SU-DHL-6 (cell line): Measurements from ENCODE around the gene PFKFB1.

Experiments
- EZH2phosphoT487 ChIP-seq: fragments of 200-600 bp; sonication (generic), shearing (Covaris generic); conservative IDR thresholded peaks from 2 replicates; pipeline ENCODE4 v1.6.1; 2018; ENCODE audit warnings: mild to moderate bottlenecking, antibody characterized with exemption, low read length, moderate library complexity, mixed read lengths
- TF ChIP-seq, protein P1 (sequence below): fragments of 200-600 bp; sonication (generic); IDR thresholded peaks from one replicate; pipeline ENCODE4 v1.5.1; 2017; ENCODE audit warnings: antibody characterized with exemption, mild to moderate bottlenecking, low read length, moderate library complexity; ENCODE audit not compliant: insufficient read depth, poor library complexity, severe bottlenecking

DNA sequence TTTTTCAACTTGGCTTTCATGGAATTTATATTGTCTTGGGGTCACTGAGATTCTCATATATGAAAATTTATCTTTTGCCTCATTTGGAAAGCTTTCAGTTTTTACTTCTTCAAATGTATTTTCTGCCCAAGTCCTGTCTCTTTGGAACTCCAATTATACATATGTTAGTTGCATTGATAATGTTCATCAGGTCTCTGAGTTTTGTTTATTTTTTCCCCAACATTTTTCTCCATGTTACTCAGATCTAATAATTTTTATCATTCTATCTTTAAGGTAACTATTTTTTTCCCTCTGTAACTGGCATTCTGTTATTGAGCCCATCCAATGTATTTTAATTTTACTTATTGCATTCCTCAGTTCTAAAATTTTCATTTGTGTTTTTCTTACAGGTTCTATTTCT is 84.0 kb downstream of the PFKFB1 start:
- TF ChIP-seq, protein P1, sequence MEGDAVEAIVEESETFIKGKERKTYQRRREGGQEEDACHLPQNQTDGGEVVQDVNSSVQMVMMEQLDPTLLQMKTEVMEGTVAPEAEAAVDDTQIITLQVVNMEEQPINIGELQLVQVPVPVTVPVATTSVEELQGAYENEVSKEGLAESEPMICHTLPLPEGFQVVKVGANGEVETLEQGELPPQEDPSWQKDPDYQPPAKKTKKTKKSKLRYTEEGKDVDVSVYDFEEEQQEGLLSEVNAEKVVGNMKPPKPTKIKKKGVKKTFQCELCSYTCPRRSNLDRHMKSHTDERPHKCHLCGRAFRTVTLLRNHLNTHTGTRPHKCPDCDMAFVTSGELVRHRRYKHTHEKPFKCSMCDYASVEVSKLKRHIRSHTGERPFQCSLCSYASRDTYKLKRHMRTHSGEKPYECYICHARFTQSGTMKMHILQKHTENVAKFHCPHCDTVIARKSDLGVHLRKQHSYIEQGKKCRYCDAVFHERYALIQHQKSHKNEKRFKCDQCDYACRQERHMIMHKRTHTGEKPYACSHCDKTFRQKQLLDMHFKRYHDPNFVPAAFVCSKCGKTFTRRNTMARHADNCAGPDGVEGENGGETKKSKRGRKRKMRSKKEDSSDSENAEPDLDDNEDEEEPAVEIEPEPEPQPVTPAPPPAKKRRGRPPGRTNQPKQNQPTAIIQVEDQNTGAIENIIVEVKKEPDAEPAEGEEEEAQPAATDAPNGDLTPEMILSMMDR: no peak
- TF ChIP-seq EZH2phosphoT487: no peak
